Thyroid gland (tissue), 4 donors: ENCODE measurements around the gene PHACTR3.

Source experiments
- POLR2A ChIP-seq, 2 donors: fragments of 450-650 bp; IDR thresholded peaks; one replicate each; pipeline ENCODE4 v1.6.1; 2017; ENCODE audit warnings: antibody characterized with exemption in 2 of 2, mild to moderate bottlenecking in 2 of 2, moderate library complexity in 1 of 2
- TF ChIP-seq, protein P1 (sequence below), 6 experiments: fragments of 200-600 bp in 3 of 6; fragments of 450-650 bp in 3 of 6; sonication (generic) in 3 of 6; IDR thresholded peaks; one replicate each; pipeline ENCODE4 v1.5.1; 2016 to 2019; ENCODE audit warnings: antibody characterized with exemption in 6 of 6, mild to moderate bottlenecking in 2 of 6, inconsistent platforms in 1 of 6, moderate library complexity in 1 of 6

- TF ChIP-seq, protein P1, sequence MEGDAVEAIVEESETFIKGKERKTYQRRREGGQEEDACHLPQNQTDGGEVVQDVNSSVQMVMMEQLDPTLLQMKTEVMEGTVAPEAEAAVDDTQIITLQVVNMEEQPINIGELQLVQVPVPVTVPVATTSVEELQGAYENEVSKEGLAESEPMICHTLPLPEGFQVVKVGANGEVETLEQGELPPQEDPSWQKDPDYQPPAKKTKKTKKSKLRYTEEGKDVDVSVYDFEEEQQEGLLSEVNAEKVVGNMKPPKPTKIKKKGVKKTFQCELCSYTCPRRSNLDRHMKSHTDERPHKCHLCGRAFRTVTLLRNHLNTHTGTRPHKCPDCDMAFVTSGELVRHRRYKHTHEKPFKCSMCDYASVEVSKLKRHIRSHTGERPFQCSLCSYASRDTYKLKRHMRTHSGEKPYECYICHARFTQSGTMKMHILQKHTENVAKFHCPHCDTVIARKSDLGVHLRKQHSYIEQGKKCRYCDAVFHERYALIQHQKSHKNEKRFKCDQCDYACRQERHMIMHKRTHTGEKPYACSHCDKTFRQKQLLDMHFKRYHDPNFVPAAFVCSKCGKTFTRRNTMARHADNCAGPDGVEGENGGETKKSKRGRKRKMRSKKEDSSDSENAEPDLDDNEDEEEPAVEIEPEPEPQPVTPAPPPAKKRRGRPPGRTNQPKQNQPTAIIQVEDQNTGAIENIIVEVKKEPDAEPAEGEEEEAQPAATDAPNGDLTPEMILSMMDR (IDR thresholded peaks at IDR 0.05) = no peak
- TF ChIP-seq POLR2A (IDR thresholded peaks at IDR 0.05) = no peak
Observed at GRCh38 chr20:59703046-59703445, 98.7 kb downstream of the PHACTR3 start.
